HG03575 (cell line): ENCODE measurements around the gene TBC1D8.
"Not testable (repeated sequence)": the region's sequence is repeated elsewhere in the genome, so short reads cannot be mapped to it uniquely, and the experiment has no call there.

Experiments used
- ATAC-seq: cut with Tn5 transposase; IDR thresholded peaks from one replicate; pipeline ENCODE4 v1.9.1; 2021; ENCODE audit not compliant: unreplicated experiment, insufficient number of reproducible peaks, low FRiP score; ENCODE audit errors: extremely low read depth

Gene TBC1D8

GRCh38 chr2:101167532-101167931 lies 16.4 kb upstream of the TBC1D8 start:
- ATAC-seq: not testable (repeated sequence)

GRCh38 chr2:101164021-101164420 lies 12.8 kb upstream of the TBC1D8 start:
- no peak for ATAC-seq

GRCh38 chr2:101162561-101163330 lies 11.6 kb upstream of the TBC1D8 start:
- ATAC-seq: no peak

- ATAC-seq: no peak
Observed at GRCh38 chr2:101161658-101162057, 10.5 kb upstream of the TBC1D8 start.

DNA sequence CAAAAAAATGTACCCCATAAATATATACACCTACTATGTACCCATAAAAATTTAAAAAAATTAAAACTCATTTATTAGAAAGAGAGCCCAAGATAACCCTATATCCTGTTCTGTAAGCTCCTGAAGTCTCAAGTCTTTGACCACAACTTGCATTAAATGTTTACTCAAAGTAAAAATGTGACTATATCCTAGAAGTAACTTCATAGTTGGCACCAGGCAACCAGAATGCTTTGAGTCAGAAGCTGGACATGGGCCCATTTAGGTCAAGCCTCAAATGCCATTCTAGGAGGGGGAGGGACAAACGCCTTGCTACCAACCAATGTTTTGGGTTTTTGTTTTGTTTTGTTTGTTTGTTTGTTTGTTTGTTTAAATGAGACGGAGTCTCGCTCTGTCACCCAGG lies 9.3 kb upstream of the TBC1D8 start:
- no peak for ATAC-seq

- no peak for ATAC-seq
Observed at GRCh38 chr2:101159526-101159925, 8.3 kb upstream of the TBC1D8 start.

GRCh38 chr2:101157272-101157671 lies 6.1 kb upstream of the TBC1D8 start:
- no peak for ATAC-seq

DNA sequence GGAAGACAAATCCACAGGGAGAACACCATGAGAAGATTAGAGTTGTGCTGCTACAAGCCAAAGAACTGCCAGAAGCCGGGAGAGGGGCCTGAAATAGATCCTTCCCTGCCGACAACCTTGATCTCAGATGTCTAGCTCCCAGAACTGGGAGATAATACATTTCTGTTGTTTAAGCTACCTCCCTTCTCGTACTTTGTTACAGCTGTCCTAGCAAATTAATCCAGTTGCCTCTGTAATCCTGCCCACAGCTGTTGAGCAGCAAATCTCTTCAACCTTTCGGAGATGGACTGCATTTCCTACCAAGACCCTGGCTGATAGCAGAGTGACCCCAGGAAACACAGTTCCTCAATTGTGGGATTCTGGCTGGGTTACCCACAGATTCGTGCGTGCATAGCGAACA lies 2.6 kb upstream of the TBC1D8 start:
- no peak for ATAC-seq

DNA sequence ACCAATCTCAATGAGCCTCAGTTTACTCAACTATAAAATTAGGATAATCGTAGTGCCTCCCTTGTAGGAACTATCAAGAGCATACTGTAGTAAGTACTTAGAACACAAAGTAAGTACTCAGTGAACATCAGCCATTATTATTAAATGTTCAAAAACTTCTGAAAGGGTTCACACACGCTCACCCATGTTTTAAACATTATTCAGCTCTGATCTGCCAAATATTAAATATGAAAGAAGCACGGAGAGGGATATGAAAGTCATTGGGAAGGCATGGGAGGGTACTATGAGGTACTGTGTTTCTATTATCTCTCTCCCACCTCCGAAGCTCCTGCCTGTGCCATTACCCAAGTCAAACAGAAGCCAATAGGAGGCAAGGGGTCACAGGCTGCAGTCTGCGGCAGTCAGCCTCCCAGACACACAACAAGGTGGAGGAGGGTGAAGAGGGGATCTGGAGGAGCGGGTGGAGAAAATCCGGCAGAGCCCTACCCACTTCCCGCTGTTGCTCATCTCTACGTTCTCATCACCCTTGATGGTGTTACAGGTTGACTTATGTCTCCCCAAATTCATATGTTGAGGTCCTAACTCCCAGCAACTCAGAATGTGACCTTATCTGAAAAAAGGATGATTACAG lies 2.0 kb upstream of the TBC1D8 start:
- ATAC-seq: no peak

GRCh38 chr2:101152272-101153076 lies 1.3 kb upstream of the TBC1D8 start:
- ATAC-seq: peak; percentile 74

DNA sequence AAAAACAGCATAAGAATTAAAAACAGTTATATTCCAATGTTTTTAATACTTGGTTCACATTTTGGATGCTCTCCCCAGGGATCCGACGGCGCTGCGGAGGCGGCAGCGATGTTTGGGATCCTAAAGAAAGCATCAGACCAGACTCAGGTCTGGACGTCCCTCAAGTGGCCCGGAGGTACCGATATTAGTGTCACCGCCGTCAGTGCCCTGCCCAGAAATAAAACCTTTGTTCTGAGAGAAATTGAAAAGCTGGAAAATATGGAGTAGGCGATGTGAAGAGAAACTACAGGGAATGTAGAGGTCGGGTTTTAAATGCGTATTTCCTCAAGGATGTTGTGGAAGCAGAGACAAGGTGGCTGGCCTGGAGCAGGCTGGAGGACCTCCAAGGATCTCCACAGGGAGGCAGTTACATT lies 683 bp upstream of the TBC1D8 start:
- no peak for ATAC-seq

GRCh38 chr2:101150306-101151145 lies 656 bp downstream of the TBC1D8 start:
- ATAC-seq: no peak

DNA sequence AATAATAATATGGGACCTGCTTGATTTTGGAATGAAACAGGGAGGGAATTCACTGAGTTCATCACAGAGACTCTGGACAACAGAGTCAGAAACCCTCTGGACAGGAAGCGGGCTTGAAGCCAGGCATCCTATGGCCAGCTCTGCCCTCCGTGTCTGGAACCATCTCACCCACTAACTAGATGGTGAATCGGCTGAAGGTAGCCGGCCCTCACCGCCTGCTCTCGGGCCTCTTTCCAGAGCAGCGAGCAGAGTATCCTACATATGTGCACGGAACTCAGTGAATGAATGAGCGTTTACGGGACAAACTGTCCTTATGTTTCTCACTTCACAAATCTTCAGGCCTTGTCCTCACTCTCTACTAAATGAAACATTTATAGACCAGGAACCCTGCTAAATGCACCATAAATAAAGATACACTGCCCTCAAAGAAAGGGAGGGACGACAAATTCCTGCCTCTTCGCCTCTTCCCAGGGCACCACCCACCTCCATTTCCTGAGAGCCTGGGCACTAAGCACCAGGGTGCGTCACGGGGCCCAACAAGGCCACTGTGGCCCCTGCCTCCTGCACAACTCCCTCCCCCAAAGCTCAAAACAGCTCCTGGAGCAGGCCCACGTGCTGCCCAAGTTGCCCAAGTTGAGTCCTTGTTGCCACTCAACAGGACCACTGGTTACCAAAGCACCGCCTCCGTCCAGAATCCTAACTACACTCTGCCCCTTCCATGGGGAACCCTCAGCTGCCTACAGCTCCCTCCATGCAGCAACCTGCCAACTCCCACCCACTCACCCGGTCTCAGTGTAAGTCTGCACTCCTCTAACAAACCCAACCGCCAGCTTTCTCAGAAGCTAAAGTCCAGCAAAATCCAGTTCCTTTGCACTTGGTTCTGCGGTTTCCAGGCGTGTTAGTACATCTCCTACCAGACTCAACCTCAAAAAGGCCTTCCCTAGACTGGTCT lies 1.7 kb downstream of the TBC1D8 start:
- ATAC-seq: no peak

DNA sequence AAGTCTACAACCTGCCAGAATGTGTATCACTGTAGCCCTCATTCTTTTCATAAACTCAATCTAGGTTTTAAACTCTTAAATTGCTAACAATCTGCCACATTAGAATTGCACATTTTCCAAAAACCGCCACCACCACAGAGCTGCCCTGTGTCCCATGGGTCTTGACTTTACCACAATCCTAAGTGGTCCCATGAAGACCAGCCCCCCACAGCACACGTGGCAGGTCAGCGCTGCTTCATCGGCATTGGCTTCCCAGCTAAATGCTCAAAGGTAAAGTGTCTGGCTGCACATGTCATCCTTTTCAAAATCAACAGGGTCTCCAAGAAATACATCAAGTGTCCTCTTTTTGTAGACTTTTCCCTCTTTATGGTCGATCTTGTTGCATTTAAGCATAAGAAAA lies 2.4 kb downstream of the TBC1D8 start:
- ATAC-seq: no peak

- no peak for ATAC-seq
Observed at GRCh38 chr2:101147971-101148370, 3.2 kb downstream of the TBC1D8 start.

DNA sequence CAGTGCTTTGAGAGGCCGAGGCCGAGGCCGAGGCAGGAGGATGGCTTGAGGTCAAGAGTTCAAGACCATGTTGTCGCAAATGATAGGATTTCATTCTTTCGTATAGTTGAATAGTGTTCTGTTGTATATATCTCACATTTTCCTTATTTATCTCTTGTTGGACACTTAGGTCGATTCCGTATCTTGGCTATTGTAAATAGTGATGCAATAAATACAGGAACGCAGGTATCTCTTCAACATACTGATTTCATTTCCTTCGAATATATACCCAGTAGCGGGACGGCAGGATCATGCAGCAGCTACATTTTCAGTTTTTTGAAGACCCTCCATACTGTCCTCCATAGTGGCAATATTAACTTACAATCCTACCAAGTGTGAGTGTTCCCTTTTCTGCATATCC lies 4.1 kb downstream of the TBC1D8 start:
- ATAC-seq: no peak

- no peak for ATAC-seq
Observed at GRCh38 chr2:101146535-101146934, 4.6 kb downstream of the TBC1D8 start.

- ATAC-seq: no peak
Observed at GRCh38 chr2:101145406-101145805, 5.8 kb downstream of the TBC1D8 start.
